Caco-2 (cell line): Measurements from ENCODE around the gene TAF15. TPM values are rescaled to one million over a fixed set of nuclear protein-coding genes. Genes with fewer than 3 reads are reported as not detected.
A peak's percentile ranks its signal among the peaks of the same experiment; 100 is the strongest.

ENCODE experiments used
- BruUV-seq: library from RNA; stranded (reverse); fragments of 400-500 nt; replicated peaks from 2 replicates; lab custom pipeline; 2021; lab: Mats Ljungman, UMichigan
- CTCF ChIA-PET: fragments of 300-600 bp; sonication (Branson Sonifier 250); formaldehyde crosslinking; loops from one replicate; lab custom pipeline; 2022; ENCODE audit warnings: antibody characterized with exemption; lab: Charles Lee
- POLR2A ChIA-PET: fragments of 300-600 bp; sonication (Branson Sonifier 250); formaldehyde crosslinking; loops from one replicate; lab custom pipeline; 2022; ENCODE audit warnings: antibody characterized with exemption; lab: Charles Lee
- DNase-seq, 2 experiments: peaks; one replicate each; pipeline versions ENCODE4 v3.0.0 to v3.0.0-alpha.2; 2020 to 2022
- H3K27me3 ChIP-seq: replicated peaks from 2 replicates; pipeline ENCODE4 v1.6.0; 2011; ENCODE audit warnings: low read length; ENCODE audit not compliant: control insufficient read depth, insufficient read depth
- H3K36me3 ChIP-seq: 2 replicates; pipeline ENCODE4 v1.5.1; 2011; ENCODE audit warnings: low read length; ENCODE audit not compliant: control insufficient read depth, insufficient read depth
- H3K4me1 ChIP-seq: fragments of 250-450 bp; sonication (Bioruptor Pico); 2 replicates; pipeline ENCODE4 v1.5.1; 2020; ENCODE audit warnings: mild to moderate bottlenecking
- H3K4me3 ChIP-seq: 2 replicates; pipeline ENCODE4 v1.5.1; 2011; ENCODE audit warnings: low read depth, mild to moderate bottlenecking, control low read depth, low read length
- H3K9me3 ChIP-seq: fragments of 250-450 bp; sonication (Bioruptor Pico); 2 replicates; pipeline ENCODE4 v1.5.1; 2020; ENCODE audit warnings: mild to moderate bottlenecking, moderate library complexity
- H3K27ac Mint-ChIP-seq: one replicate; pipeline ENCODE4 v1.8.0; 2022; ENCODE audit warnings: mixed read lengths; ENCODE audit not compliant: unreplicated experiment
- H3K27me3 Mint-ChIP-seq: one replicate; pipeline ENCODE4 v1.8.0; 2022; ENCODE audit warnings: mixed read lengths; ENCODE audit not compliant: insufficient read depth, unreplicated experiment
- H3K36me3 Mint-ChIP-seq: one replicate; pipeline ENCODE4 v1.8.0; 2022; ENCODE audit warnings: mild to moderate bottlenecking, mixed read lengths; ENCODE audit not compliant: insufficient read depth, unreplicated experiment
- H3K4me1 Mint-ChIP-seq: one replicate; pipeline ENCODE4 v1.8.0; 2022; ENCODE audit warnings: low read depth, mixed read lengths; ENCODE audit not compliant: unreplicated experiment
- H3K4me3 Mint-ChIP-seq: one replicate; pipeline ENCODE4 v1.8.0; 2022; ENCODE audit warnings: mild to moderate bottlenecking, moderate library complexity, mixed read lengths; ENCODE audit not compliant: unreplicated experiment
- H3K9me3 Mint-ChIP-seq: one replicate; pipeline ENCODE4 v1.8.0; 2022; ENCODE audit warnings: mixed read lengths; ENCODE audit not compliant: unreplicated experiment
- intact Hi-C: fragments of 100-400 bp; cut with micrococcal nuclease; formaldehyde crosslinking; loops from one replicate; pipeline ENCODE4 v1.10.0; 2022; ENCODE audit not compliant: unreplicated experiment
- total RNA-seq: library from RNA; stranded (reverse); gene quantifications from 2 replicates; pipeline ENCODE4 v1.2.3, GENCODE V29; 2022
- TF ChIP-seq, protein P1 (sequence below), 2 experiments: fragments of 200-600 bp in 1 of 2; IDR thresholded peaks; 1 replicate in 1 of 2; 2 replicates in 1 of 2; pipeline versions ENCODE4 v1.5.1 to v1.8.0; 2011 to 2022; ENCODE audit warnings: antibody characterized with exemption in 1 of 2, control low read depth in 1 of 2, inconsistent platforms in 1 of 2, low read depth in 1 of 2, low read length in 1 of 2, mild to moderate bottlenecking in 1 of 2, moderate library complexity in 1 of 2; ENCODE audit not compliant: insufficient read depth in 1 of 2, severe bottlenecking in 1 of 2, unreplicated experiment in 1 of 2

TAF15 gene
- total RNA-seq, 1 experiment from 2014 or later: 350 TPM

DNA sequence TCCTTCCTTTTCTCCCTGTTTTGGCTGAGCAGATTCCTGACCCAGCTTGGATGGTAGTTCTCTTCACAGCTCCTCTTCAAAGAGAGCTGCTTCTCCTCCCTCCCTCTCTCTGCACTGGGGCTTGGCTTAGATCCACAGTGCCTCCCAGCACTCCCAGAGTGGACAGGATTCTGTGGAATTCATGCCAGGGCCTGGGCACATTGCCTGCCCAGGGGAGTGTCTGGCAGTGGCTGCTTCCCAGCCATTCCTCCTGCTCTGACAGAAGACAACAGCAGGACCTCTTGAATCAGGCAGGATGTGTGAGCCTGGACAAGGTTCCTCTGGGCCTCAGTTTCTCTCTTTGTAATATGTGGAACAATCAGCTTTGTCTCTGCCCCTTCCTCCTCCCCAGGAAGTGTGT, 9.3 kb upstream of the TAF15 start:
- H3K36me3 ChIP-seq: no peaks in the 10 kb centered on the region; the same call in 1 of the 2 replicates
- no peaks in the 10 kb centered on the region for H3K9me3 ChIP-seq
- peaks cover 25% of the 10 kb centered on the region for H3K27me3 Mint-ChIP-seq
- TF ChIP-seq, protein P1, sequence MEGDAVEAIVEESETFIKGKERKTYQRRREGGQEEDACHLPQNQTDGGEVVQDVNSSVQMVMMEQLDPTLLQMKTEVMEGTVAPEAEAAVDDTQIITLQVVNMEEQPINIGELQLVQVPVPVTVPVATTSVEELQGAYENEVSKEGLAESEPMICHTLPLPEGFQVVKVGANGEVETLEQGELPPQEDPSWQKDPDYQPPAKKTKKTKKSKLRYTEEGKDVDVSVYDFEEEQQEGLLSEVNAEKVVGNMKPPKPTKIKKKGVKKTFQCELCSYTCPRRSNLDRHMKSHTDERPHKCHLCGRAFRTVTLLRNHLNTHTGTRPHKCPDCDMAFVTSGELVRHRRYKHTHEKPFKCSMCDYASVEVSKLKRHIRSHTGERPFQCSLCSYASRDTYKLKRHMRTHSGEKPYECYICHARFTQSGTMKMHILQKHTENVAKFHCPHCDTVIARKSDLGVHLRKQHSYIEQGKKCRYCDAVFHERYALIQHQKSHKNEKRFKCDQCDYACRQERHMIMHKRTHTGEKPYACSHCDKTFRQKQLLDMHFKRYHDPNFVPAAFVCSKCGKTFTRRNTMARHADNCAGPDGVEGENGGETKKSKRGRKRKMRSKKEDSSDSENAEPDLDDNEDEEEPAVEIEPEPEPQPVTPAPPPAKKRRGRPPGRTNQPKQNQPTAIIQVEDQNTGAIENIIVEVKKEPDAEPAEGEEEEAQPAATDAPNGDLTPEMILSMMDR (IDR thresholded peaks at IDR 0.05; ENCODE audit: insufficient read depth in 1 of 2, low read depth in 1 of 2, low read length in 1 of 2, severe bottlenecking in 1 of 2, unreplicated experiment in 1 of 2): no peak
- no peaks in the 10 kb centered on the region for H3K9me3 Mint-ChIP-seq
- intact Hi-C loops: no loop called here
- BruUV-seq: no TSS peak
- CTCF ChIA-PET: no interaction called here
- H3K27me3 ChIP-seq: peaks cover 8% of the 10 kb centered on the region
- DNase-seq: no peak
- no peak overlapping the region for H3K4me3 ChIP-seq
- H3K4me1 ChIP-seq: no peaks in the 10 kb centered on the region
- POLR2A ChIA-PET: no interaction called here
- no peak overlapping the region for H3K27ac Mint-ChIP-seq
- H3K4me3 Mint-ChIP-seq: no peak overlapping the region
- no peaks in the 10 kb centered on the region for H3K36me3 Mint-ChIP-seq
- peaks cover 6% of the 10 kb centered on the region for H3K4me1 Mint-ChIP-seq

GRCh38 chr17:35801583-35802224, 7.6 kb upstream of the TAF15 start:
- H3K36me3 ChIP-seq: no peaks in the 10 kb centered on the region; the same call in 1 of the 2 replicates
- POLR2A ChIA-PET: no interaction called here
- Mint-ChIP-seq H3K27ac (no peak overlapping the region), H3K27me3 (peaks cover 21% of the 10 kb centered on the region), H3K4me3 (no peak overlapping the region), H3K4me1 (peaks cover 6% of the 10 kb centered on the region), H3K9me3 (no peaks in the 10 kb centered on the region), H3K36me3 (no peaks in the 10 kb centered on the region)
- BruUV-seq: no TSS peak
- H3K27me3 ChIP-seq: peaks cover 5% of the 10 kb centered on the region; the same call in 1 of the 2 replicates
- DNase-seq: no peak
- H3K4me3 ChIP-seq: no peak overlapping the region
- H3K4me1 ChIP-seq: no peaks in the 10 kb centered on the region
- TF ChIP-seq, protein P1 (IDR thresholded peaks at IDR 0.05; ENCODE audit: insufficient read depth in 1 of 2, low read depth in 1 of 2, low read length in 1 of 2, severe bottlenecking in 1 of 2, unreplicated experiment in 1 of 2): no peak
- intact Hi-C loops: no loop called here
- CTCF ChIA-PET: no interaction called here
- H3K9me3 ChIP-seq: no peaks in the 10 kb centered on the region

GRCh38 chr17:35804658-35805192, 4.6 kb upstream of the TAF15 start:
- DNase-seq: peak; percentile 72 to 85
- Mint-ChIP-seq H3K4me3 (no peak overlapping the region), H3K36me3 (peaks cover 14% of the 10 kb centered on the region), H3K27me3 (peaks cover 8% of the 10 kb centered on the region), H3K4me1 (peaks cover 21% of the 10 kb centered on the region), H3K27ac (no peak overlapping the region), H3K9me3 (no peaks in the 10 kb centered on the region)
- H3K9me3 ChIP-seq: no peaks in the 10 kb centered on the region
- no peak overlapping the region for H3K4me3 ChIP-seq
- no peaks in the 10 kb centered on the region for H3K27me3 ChIP-seq
- BruUV-seq: no TSS peak
- TF ChIP-seq, protein P1 (IDR thresholded peaks at IDR 0.05; ENCODE audit: insufficient read depth in 1 of 2, low read depth in 1 of 2, low read length in 1 of 2, severe bottlenecking in 1 of 2, unreplicated experiment in 1 of 2): peak; percentile 86 to 97
- ChIA-PET POLR2A (interaction anchor here (0.6 kb wide), 1 partner anchor 41 kb away, joined by 6 read pairs; no protein-coding TSS in a partner anchor), CTCF (interaction anchor here (0.6 to 2.9 kb wide), 4 partner anchors 38 to 1391 kb away, joined by 3 to 32 read pairs (median 6); no protein-coding TSS in a partner anchor)
- H3K4me1 ChIP-seq: peaks cover 8% of the 10 kb centered on the region; the same call in 1 of the 2 replicates
- intact Hi-C loops: loop anchor here (1.0 to 2.0 kb wide), 2 partner anchors 40 to 192 kb away; no protein-coding TSS in a partner anchor
- H3K36me3 ChIP-seq: no peaks in the 10 kb centered on the region
